Activated naive CD8-positive, alpha-beta T cell treated with anti-CD3 and anti-CD28 coated beads, Interleukin-2, amount 50 U/mL, for 24 hours (primary cell): ENCODE measurements around the gene NGEF.
A peak's percentile ranks its signal among the peaks of the same experiment; 100 is the strongest.
"Not testable (repeated sequence)": the region's sequence is repeated elsewhere in the genome, so short reads cannot be mapped to it uniquely, and the experiment has no call there.

Source experiments
- ATAC-seq: fragments of 150-1000 bp; cut with Tn5 transposase; one replicate; pipeline ENCODE4 v1.10.0; 2021
- DNase-seq: peaks from one replicate; pipeline ENCODE4 v3.0.0; 2021
- H3K27ac Mint-ChIP-seq: one replicate; pipeline ENCODE4 v1.8.0; 2021; ENCODE audit warnings: mild to moderate bottlenecking, mixed read lengths
- H3K27me3 Mint-ChIP-seq: one replicate; pipeline ENCODE4 v1.8.0; 2021; ENCODE audit warnings: mixed read lengths
- H3K36me3 Mint-ChIP-seq: one replicate; pipeline ENCODE4 v1.8.0; 2021; ENCODE audit warnings: low read depth, mixed read lengths
- H3K4me1 Mint-ChIP-seq: one replicate; pipeline ENCODE4 v1.8.0; 2021; ENCODE audit warnings: mixed read lengths
- H3K4me3 Mint-ChIP-seq: one replicate; pipeline ENCODE4 v1.8.0; 2021; ENCODE audit warnings: mild to moderate bottlenecking, moderate library complexity, mixed read lengths
- H3K9me3 Mint-ChIP-seq: one replicate; pipeline ENCODE4 v1.8.0; 2021; ENCODE audit warnings: mixed read lengths

The NGEF gene

GRCh38 chr2:232859385-232859916 lies 153.6 kb downstream of the NGEF start:
- H3K27ac Mint-ChIP-seq: no peak overlapping the region
- DNase-seq: no peak
- H3K4me3 Mint-ChIP-seq: no peak overlapping the region
- no peaks in the 10 kb centered on the region for H3K9me3 Mint-ChIP-seq
- H3K27me3 Mint-ChIP-seq: no peaks in the 10 kb centered on the region
- peaks cover 28% of the 10 kb centered on the region for H3K36me3 Mint-ChIP-seq
- ATAC-seq: no peak
- H3K4me1 Mint-ChIP-seq: no peaks in the 10 kb centered on the region

GRCh38 chr2:232857158-232857563 lies 155.9 kb downstream of the NGEF start:
- peak overlapping the region; percentile 47 for H3K27ac Mint-ChIP-seq
- no peaks in the 10 kb centered on the region for H3K27me3 Mint-ChIP-seq
- ATAC-seq: no peak
- H3K36me3 Mint-ChIP-seq: peaks cover 31% of the 10 kb centered on the region
- H3K4me3 Mint-ChIP-seq: no peak overlapping the region
- H3K4me1 Mint-ChIP-seq: no peaks in the 10 kb centered on the region
- DNase-seq: no peak
- no peaks in the 10 kb centered on the region for H3K9me3 Mint-ChIP-seq

GRCh38 chr2:232854082-232854481 lies 159.0 kb downstream of the NGEF start:
- Mint-ChIP-seq H3K9me3 (no peaks in the 10 kb centered on the region), H3K27me3 (no peaks in the 10 kb centered on the region), H3K27ac (no peak overlapping the region), H3K36me3 (peaks cover 43% of the 10 kb centered on the region), H3K4me1 (no peaks in the 10 kb centered on the region), H3K4me3 (no peak overlapping the region)
- no peak for DNase-seq
- no peak for ATAC-seq

GRCh38 chr2:232852676-232853075 lies 160.4 kb downstream of the NGEF start:
- no peak for ATAC-seq
- H3K36me3 Mint-ChIP-seq: peaks cover 36% of the 10 kb centered on the region
- no peak for DNase-seq
- H3K4me3 Mint-ChIP-seq: no peak overlapping the region
- no peaks in the 10 kb centered on the region for H3K4me1 Mint-ChIP-seq
- H3K27ac Mint-ChIP-seq: no peak overlapping the region
- H3K9me3 Mint-ChIP-seq: no peaks in the 10 kb centered on the region
- no peaks in the 10 kb centered on the region for H3K27me3 Mint-ChIP-seq

- H3K27ac Mint-ChIP-seq, H3K9me3 Mint-ChIP-seq: not testable (repeated sequence)
- H3K36me3 Mint-ChIP-seq: peaks cover 34% of the 10 kb centered on the region
Observed at GRCh38 chr2:232852081-232852480, 161.0 kb downstream of the NGEF start.

GRCh38 chr2:232850039-232850438 lies 163.0 kb downstream of the NGEF start:
- H3K27me3 Mint-ChIP-seq: no peaks in the 10 kb centered on the region
- H3K36me3 Mint-ChIP-seq: peaks cover 36% of the 10 kb centered on the region
- no peaks in the 10 kb centered on the region for H3K9me3 Mint-ChIP-seq

More at GRCh38 chr2:232852081-232852480, 161.0 kb downstream of the NGEF start:
- not testable (repeated sequence) for H3K27me3 Mint-ChIP-seq, DNase-seq, H3K4me1 Mint-ChIP-seq, ATAC-seq, H3K4me3 Mint-ChIP-seq

GRCh38 chr2:232846055-232846454 lies 167.0 kb downstream of the NGEF start:
- no peak for ATAC-seq
- Mint-ChIP-seq H3K9me3 (no peaks in the 10 kb centered on the region), H3K4me3 (no peak overlapping the region), H3K4me1 (no peaks in the 10 kb centered on the region), H3K27me3 (no peaks in the 10 kb centered on the region), H3K27ac (no peak overlapping the region), H3K36me3 (peaks cover 47% of the 10 kb centered on the region)
- no peak for DNase-seq

More at GRCh38 chr2:232850039-232850438, 163.0 kb downstream of the NGEF start:
- Mint-ChIP-seq H3K4me3 (no peak overlapping the region), H3K4me1 (no peaks in the 10 kb centered on the region), H3K27ac (no peak overlapping the region)
- ATAC-seq: no peak
- no peak for DNase-seq

- no peak overlapping the region for H3K27ac Mint-ChIP-seq
- ATAC-seq: no peak
- H3K27me3 Mint-ChIP-seq: no peaks in the 10 kb centered on the region
- no peaks in the 10 kb centered on the region for H3K9me3 Mint-ChIP-seq
- peaks cover 55% of the 10 kb centered on the region for H3K36me3 Mint-ChIP-seq
- H3K4me1 Mint-ChIP-seq: peaks cover 7% of the 10 kb centered on the region
- H3K4me3 Mint-ChIP-seq: no peak overlapping the region
- DNase-seq: no peak
Observed at GRCh38 chr2:232843834-232844233, 169.2 kb downstream of the NGEF start.

- no peaks in the 10 kb centered on the region for H3K27me3 Mint-ChIP-seq
- DNase-seq: no peak
- H3K4me3 Mint-ChIP-seq: no peak overlapping the region
- H3K9me3 Mint-ChIP-seq: no peaks in the 10 kb centered on the region
- H3K36me3 Mint-ChIP-seq: peaks cover 50% of the 10 kb centered on the region
- ATAC-seq: no peak
- H3K27ac Mint-ChIP-seq: no peak overlapping the region
- peaks cover 18% of the 10 kb centered on the region for H3K4me1 Mint-ChIP-seq
Observed at GRCh38 chr2:232842689-232843088, 170.4 kb downstream of the NGEF start.

GRCh38 chr2:232839411-232840079 lies 173.5 kb downstream of the NGEF start:
- H3K27ac Mint-ChIP-seq: peak overlapping the region; percentile 58
- ATAC-seq (no peak), DNase-seq (no peak)
- H3K9me3 Mint-ChIP-seq: no peaks in the 10 kb centered on the region
- peaks cover 27% of the 10 kb centered on the region for H3K4me1 Mint-ChIP-seq
- H3K36me3 Mint-ChIP-seq: peaks cover 47% of the 10 kb centered on the region
- no peaks in the 10 kb centered on the region for H3K27me3 Mint-ChIP-seq
- no peak overlapping the region for H3K4me3 Mint-ChIP-seq

GRCh38 chr2:232838406-232838874 lies 174.6 kb downstream of the NGEF start:
- Mint-ChIP-seq H3K4me3 (peak overlapping the region; percentile 37), H3K4me1 (peaks cover 27% of the 10 kb centered on the region), H3K27ac (peak overlapping the region; percentile 78), H3K36me3 (peaks cover 46% of the 10 kb centered on the region), H3K9me3 (no peaks in the 10 kb centered on the region), H3K27me3 (no peaks in the 10 kb centered on the region)
- ATAC-seq: peak; percentile 95
- peak; percentile 62 for DNase-seq

GRCh38 chr2:232836934-232837333 lies 176.1 kb downstream of the NGEF start:
- no peak for DNase-seq

GRCh38 chr2:232835687-232836208 lies 177.3 kb downstream of the NGEF start:
- no peak overlapping the region for H3K4me3 Mint-ChIP-seq
- peaks cover 27% of the 10 kb centered on the region for H3K4me1 Mint-ChIP-seq
- DNase-seq (no peak), ATAC-seq (no peak)
- H3K9me3 Mint-ChIP-seq: no peaks in the 10 kb centered on the region
- H3K27ac Mint-ChIP-seq: no peak overlapping the region
- H3K27me3 Mint-ChIP-seq: no peaks in the 10 kb centered on the region
- H3K36me3 Mint-ChIP-seq: peaks cover 49% of the 10 kb centered on the region

More at GRCh38 chr2:232836934-232837333, 176.1 kb downstream of the NGEF start:
- peak overlapping the region; percentile 48 for H3K27ac Mint-ChIP-seq
- no peak overlapping the region for H3K4me3 Mint-ChIP-seq
- H3K27me3 Mint-ChIP-seq: no peaks in the 10 kb centered on the region
- peaks cover 27% of the 10 kb centered on the region for H3K4me1 Mint-ChIP-seq
- H3K36me3 Mint-ChIP-seq: peaks cover 45% of the 10 kb centered on the region
- no peak for ATAC-seq
- H3K9me3 Mint-ChIP-seq: no peaks in the 10 kb centered on the region

- H3K27ac Mint-ChIP-seq: no peak overlapping the region
- ATAC-seq (no peak), DNase-seq (no peak)
- no peak overlapping the region for H3K4me3 Mint-ChIP-seq
- no peaks in the 10 kb centered on the region for H3K27me3 Mint-ChIP-seq
- no peaks in the 10 kb centered on the region for H3K9me3 Mint-ChIP-seq
- H3K36me3 Mint-ChIP-seq: peaks cover 39% of the 10 kb centered on the region
- H3K4me1 Mint-ChIP-seq: peaks cover 20% of the 10 kb centered on the region
Observed at GRCh38 chr2:232833830-232834229, 179.2 kb downstream of the NGEF start.

- no peaks in the 10 kb centered on the region for H3K9me3 Mint-ChIP-seq
- ATAC-seq (no peak), DNase-seq (no peak)
- H3K27me3 Mint-ChIP-seq: no peaks in the 10 kb centered on the region
- H3K27ac Mint-ChIP-seq: no peak overlapping the region
- H3K4me1 Mint-ChIP-seq: peaks cover 2% of the 10 kb centered on the region
- H3K4me3 Mint-ChIP-seq: no peak overlapping the region
- peaks cover 46% of the 10 kb centered on the region for H3K36me3 Mint-ChIP-seq
Observed at GRCh38 chr2:232831496-232831895, 181.6 kb downstream of the NGEF start.
